ENCODE measurements around the gene CSGALNACT2.

Gene CSGALNACT2

DNA sequence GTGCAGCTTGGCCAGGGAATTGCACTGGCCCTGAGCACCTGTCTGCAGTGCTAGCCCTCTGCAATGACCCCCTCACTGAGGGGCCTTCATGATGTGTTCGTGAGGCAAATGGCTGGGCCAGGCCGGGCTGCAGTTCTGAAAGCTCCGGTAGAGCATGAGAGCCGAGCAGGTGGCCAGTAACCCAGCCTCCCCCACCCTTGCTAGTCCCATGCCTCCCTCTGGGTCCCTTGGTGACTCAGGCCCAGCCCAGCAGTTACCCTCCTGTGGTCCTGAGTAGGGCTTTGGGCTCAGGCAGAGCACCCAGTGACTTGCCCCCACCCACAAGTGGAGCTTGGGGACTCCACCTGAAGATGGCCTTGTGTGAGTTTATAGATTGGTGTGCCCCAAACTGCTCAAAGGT, 16.1 kb upstream of the CSGALNACT2 start:
- H3K4me3 ChIP-seq (ENCODE audit: low read length) = no peak overlapping the region
- no peak for DNase-seq (ENCODE audit: low read depth, low spot score)

DNA sequence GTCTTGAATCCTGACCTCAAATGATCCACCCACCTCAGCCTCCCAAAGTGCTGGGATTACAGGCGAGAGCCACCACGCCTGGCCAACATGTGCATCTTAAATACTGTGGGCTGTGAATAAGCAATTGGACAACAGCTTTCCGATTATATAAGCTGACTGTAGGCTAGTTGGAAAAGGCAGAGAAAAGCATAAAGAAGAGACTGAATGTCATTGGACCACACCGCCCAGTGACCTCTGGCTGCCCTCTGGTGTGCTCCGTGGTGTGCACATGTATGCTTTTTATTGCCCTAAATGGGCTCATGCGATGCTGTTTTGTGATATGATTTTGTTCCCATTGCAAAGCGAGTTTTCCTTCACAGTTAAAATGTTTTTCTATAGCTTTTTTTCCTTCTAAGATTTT, 15.4 kb upstream of the CSGALNACT2 start:
- no peak for DNase-seq (ENCODE audit: low read depth, low spot score)
- no peak overlapping the region for H3K4me3 ChIP-seq (ENCODE audit: low read length)

GRCh38 chr10:43123361-43124093, 14.7 kb upstream of the CSGALNACT2 start:
- no peak overlapping the region for H3K4me3 ChIP-seq (ENCODE audit: low read length)
- no peak for DNase-seq (ENCODE audit: low read depth, low spot score)

GRCh38 chr10:43124094-43124521, 14.1 kb upstream of the CSGALNACT2 start:
- no peak for DNase-seq (ENCODE audit: low read depth, low spot score)
- no peak overlapping the region for H3K4me3 ChIP-seq (ENCODE audit: low read length)

GRCh38 chr10:43124574-43125273, 13.5 kb upstream of the CSGALNACT2 start:
- DNase-seq (ENCODE audit: low read depth, low spot score) = no peak
- H3K4me3 ChIP-seq (ENCODE audit: low read length) = no peak overlapping the region

DNA sequence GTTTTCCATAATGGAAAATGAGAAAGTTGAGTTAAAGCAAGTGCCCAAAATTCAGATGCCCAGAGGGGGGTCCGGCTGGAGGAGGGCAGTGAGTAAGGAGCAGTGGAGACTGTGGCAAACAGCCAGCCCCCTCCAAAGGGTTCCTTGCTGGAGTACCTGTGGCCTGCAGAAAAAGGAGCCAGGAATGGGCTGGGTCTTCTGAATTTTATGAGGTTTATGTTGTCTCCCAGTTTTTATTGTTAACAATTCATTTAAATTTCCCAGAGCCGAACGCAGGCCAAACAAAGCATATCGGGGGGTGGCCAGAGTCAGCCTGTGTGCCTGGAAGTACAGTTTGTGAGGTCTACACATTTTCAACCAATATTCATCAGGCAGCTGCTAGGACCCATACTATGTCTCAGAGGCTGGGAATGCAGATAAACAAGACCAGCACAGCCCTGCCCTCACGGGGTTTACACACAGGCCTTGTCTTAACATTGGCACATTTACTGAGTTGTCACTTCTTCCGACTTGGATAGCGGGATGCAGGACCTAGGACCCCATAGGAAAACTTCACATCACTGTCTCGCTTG, 12.9 kb upstream of the CSGALNACT2 start:
- no peak overlapping the region for H3K4me3 ChIP-seq (ENCODE audit: low read length)
- no peak for DNase-seq (ENCODE audit: low read depth, low spot score)

GRCh38 chr10:43125881-43126731, 12.1 kb upstream of the CSGALNACT2 start:
- no peak for DNase-seq (ENCODE audit: low read depth, low spot score)
- no peak overlapping the region for H3K4me3 ChIP-seq (ENCODE audit: low read length)

- H3K4me3 ChIP-seq (ENCODE audit: low read length) = no peak overlapping the region
- no peak for DNase-seq (ENCODE audit: low read depth, low spot score)
Measured at GRCh38 chr10:43126759-43127424, 11.4 kb upstream of the CSGALNACT2 start.

DNA sequence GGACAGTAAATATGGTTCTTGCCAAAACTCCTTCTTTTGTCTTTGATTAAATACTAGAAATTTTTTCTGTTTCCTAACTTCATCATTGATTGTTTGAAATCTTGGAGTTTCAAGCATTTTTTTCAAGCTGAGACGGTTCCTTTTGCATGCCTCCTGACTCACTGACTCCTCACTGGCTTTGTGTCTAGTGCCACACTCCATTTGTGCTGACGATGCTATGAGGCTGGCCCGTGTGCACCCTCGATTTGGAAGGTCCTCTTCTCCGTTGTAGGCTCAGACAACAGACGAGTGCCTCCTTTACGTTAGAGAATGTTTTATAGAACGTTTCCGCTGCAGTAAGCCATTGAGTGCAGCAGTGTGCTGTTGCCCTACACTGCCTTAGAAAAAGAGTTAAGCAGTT, 10.8 kb upstream of the CSGALNACT2 start:
- no peak overlapping the region for H3K4me3 ChIP-seq (ENCODE audit: low read length)
- no peak for DNase-seq (ENCODE audit: low read depth, low spot score)

GRCh38 chr10:43128331-43128730, 9.9 kb upstream of the CSGALNACT2 start:
- no peak for DNase-seq (ENCODE audit: low read depth, low spot score)

DNA sequence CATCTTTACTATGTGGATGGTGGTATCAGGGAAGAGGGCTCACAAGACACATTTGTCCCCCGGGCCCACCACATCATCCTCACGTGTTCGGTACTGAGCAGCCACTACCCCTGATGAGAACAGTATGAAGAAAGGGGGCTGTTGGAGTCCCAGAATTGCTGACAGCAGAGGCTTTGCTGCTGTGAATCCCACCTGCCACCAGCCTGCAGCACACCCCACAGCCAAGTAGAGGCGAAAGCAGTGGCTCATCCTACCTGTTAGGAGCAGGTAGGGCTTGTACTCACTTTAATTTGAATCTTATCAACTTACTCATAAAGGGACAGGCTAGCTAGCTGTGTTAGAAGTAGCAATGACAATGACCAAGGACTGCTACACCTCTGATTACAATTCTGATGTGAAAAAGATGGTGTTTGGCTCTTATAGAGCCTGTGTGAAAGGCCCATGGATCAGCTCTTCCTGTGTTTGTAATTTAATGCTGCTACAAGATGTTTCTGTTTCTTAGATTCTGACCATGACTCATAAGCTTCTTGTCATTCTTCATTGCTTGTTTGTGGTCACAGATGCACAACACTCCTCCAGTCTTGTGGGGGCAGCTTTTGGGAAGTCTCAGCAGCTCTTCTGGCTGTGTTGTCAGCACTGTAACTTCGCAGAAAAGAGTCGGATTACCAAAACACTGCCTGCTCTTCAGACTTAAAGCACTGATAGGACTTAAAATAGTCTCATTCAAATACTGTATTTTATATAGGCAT, 9.1 kb upstream of the CSGALNACT2 start:
- DNase-seq (ENCODE audit: low read depth, low spot score) = no peak
- no peak overlapping the region for H3K4me3 ChIP-seq (ENCODE audit: low read length)

More at GRCh38 chr10:43128331-43128730, 9.9 kb upstream of the CSGALNACT2 start:
- H3K4me3 ChIP-seq (ENCODE audit: low read length) = no peak overlapping the region

GRCh38 chr10:43130770-43131171, 7.5 kb upstream of the CSGALNACT2 start:
- no peak for DNase-seq (ENCODE audit: low read depth, low spot score)
- H3K4me3 ChIP-seq (ENCODE audit: low read length) = no peak overlapping the region

DNA sequence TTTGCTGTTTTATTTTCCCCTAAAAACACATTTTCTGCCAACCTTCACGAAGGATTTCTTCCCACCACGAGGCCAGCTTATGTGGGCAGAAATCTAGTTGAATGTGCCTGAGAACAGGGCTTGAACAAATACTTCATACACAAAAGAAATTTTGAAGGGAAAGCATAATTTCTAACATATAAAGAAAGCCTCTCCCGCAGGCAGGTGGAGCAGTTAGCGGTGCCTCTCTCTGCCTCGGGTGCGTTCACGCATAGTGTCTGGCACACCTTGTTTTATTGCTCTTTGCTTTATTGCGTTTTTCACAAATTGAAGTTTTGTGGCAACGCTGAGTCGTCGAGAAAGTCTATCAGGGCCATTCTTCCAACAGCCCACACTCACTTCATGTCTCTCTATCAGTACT, 7.0 kb upstream of the CSGALNACT2 start:
- no peak for DNase-seq (ENCODE audit: low read depth, low spot score)

DNA sequence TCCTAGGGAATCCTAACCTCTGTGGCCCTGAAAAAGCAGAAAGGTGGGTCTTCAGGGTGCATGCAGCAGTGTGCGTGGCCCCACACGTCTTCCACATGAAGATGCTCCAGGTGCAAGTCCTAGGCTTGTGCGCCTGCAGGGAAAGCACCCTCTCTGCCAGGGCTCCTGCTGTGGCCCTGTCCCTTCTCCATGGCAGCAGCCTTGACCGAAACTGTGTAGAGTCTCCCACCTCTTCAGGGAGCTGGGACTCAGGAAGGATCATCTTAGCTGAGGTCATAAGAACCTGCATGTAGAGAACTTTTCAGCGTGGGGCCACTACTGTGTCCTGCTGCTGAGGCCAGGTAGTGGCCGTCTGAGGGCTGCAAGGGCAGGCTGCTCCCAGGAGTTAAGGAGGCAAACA, 6.3 kb upstream of the CSGALNACT2 start:
- no peak overlapping the region for H3K4me3 ChIP-seq (ENCODE audit: low read length)
- DNase-seq (ENCODE audit: low read depth, low spot score) = no peak

More for the DNA sequence above, 7.0 kb upstream of the CSGALNACT2 start:
- no peak overlapping the region for H3K4me3 ChIP-seq (ENCODE audit: low read length)

GRCh38 chr10:43132867-43133787, 5.1 kb upstream of the CSGALNACT2 start:
- no peak overlapping the region for H3K4me3 ChIP-seq (ENCODE audit: low read length)
- DNase-seq (ENCODE audit: low read depth, low spot score) = no peak

- DNase-seq (ENCODE audit: low read depth, low spot score) = peak; percentile 60
- no peak overlapping the region for H3K4me3 ChIP-seq (ENCODE audit: low read length)
Measured at GRCh38 chr10:43134126-43134905, 3.9 kb upstream of the CSGALNACT2 start.

DNA sequence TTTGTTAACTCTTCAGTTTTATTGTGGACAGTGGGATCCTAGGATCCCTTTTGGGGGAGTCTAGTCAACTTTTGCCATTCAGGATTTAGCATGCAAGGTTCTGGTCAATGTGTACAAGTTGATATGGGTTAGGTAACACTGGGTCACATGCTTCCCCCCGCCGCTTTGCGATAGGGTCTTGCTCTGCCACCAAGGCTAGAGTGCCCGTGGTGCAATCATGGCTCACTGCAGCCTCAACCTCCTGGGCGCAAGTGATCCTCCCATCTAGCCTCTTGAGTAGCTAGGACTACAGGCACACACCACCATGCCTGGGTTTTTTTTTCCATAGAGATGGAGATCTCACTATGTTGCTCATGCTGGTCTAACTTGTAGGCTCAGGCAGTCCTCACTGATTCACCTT, 3.2 kb upstream of the CSGALNACT2 start:
- no peak overlapping the region for H3K4me3 ChIP-seq (ENCODE audit: low read length)
- no peak for DNase-seq (ENCODE audit: low read depth, low spot score)
